HepG2 (cell line): Measurements from ENCODE around the gene GSK3B.

Experiments used
- CTCF ChIP-seq: sonication (generic); formaldehyde crosslinking; IDR thresholded peaks from 2 replicates; pipeline ENCODE4 v1.5.0; 2020; ENCODE audit warnings: mild to moderate bottlenecking, missing genetic modification reagents, moderate library complexity
- FOXK1 ChIP-seq: sonication (generic); formaldehyde crosslinking; IDR thresholded peaks from 2 replicates; pipeline ENCODE4 v1.4.0; 2020; ENCODE audit warnings: low read depth, missing genetic modification reagents, borderline replicate concordance
- KAT7 ChIP-seq: IDR thresholded peaks from 2 replicates; pipeline ENCODE4 v1.6.1; 2018; ENCODE audit warnings: borderline replicate concordance, missing compliant biosample characterization
- MAX ChIP-seq: IDR thresholded peaks from 2 replicates; pipeline ENCODE4 v1.6.1; 2012; ENCODE audit warnings: inconsistent platforms
- PTBP1 ChIP-seq: fragments of 200-400 bp; formaldehyde crosslinking; IDR thresholded peaks from 2 replicates; pipeline ENCODE4 v1.6.1; 2018; ENCODE audit warnings: low read length, low read depth; ENCODE audit not compliant: poor library complexity, severe bottlenecking
- RBM22 ChIP-seq: fragments of 200-400 bp; formaldehyde crosslinking; optimal IDR thresholded peaks from 2 replicates; pipeline ENCODE3; 2017; ENCODE audit warnings: mild to moderate bottlenecking, low read length, moderate library complexity
- U2AF1 ChIP-seq: fragments of 200-400 bp; formaldehyde crosslinking; optimal IDR thresholded peaks from 2 replicates; pipeline ENCODE3; 2017; ENCODE audit warnings: mild to moderate bottlenecking, low read depth, low read length
- ZBTB1 ChIP-seq: sonication (generic); formaldehyde crosslinking; IDR thresholded peaks from 2 replicates; pipeline ENCODE4 v1.4.0; 2020; ENCODE audit warnings: missing genetic modification reagents, borderline replicate concordance

GRCh38 chr3:119825820-119826219 lies 268.4 kb downstream of the GSK3B start:
- no peak for TF ChIP-seq CTCF (CRISPR knock-in tag)
- TF ChIP-seq MAX = peak; percentile 81
- TF ChIP-seq ZBTB1 (CRISPR knock-in tag) = no peak
- TF ChIP-seq KAT7 (CRISPR knock-in tag) = 0 out of 2 replicates have a peak, but pooled peaks have one; percentile 39
- no peak for TF ChIP-seq FOXK1 (CRISPR knock-in tag)
- TF ChIP-seq PTBP1 = no peak
- no peak for TF ChIP-seq U2AF1
- no peak for TF ChIP-seq RBM22
